GM12878 (cell line): ENCODE results near the gene EEFSEC. TPM values are rescaled to one million over a fixed set of nuclear protein-coding genes. Genes with fewer than 3 reads are reported as not detected.

ENCODE experiments used
- ATAC-seq: fragments of 200-7000 bp; cut with Tn5 transposase; 3 replicates; pipeline ENCODE4 v1.9.1; 2020; ENCODE audit warnings: mild to moderate bottlenecking, moderate library complexity
- BruUV-seq: library from RNA; stranded (reverse); fragments of 400-500 nt; replicated peaks from 2 replicates; lab custom pipeline; 2021; lab: Mats Ljungman, UMichigan
- CTCF ChIA-PET: fragments of 300-600 bp; sonication (Branson Sonifier 250); formaldehyde crosslinking; extraction: SDS; loops from one replicate; lab custom pipeline; 2021; ENCODE audit warnings: inconsistent platforms; lab: Yijun Ruan, JAX
- POLR2A ChIA-PET: fragments of 350-600 bp; formaldehyde crosslinking; extraction: SDS; loops from one replicate; lab custom pipeline; 2021; ENCODE audit warnings: inconsistent platforms; lab: Charles Lee
- RAD21 ChIA-PET: fragments of 300-600 bp; sonication (Branson Sonifier 250); formaldehyde crosslinking; loops from one replicate; lab custom pipeline; 2023; ENCODE audit warnings: antibody characterized with exemption; ENCODE audit not compliant: unreplicated experiment; lab: Charles Lee
- SMC1A ChIA-PET: fragments of 300-600 bp; sonication (Branson Sonifier 250); formaldehyde crosslinking; loops from one replicate; lab custom pipeline; 2023; ENCODE audit not compliant: unreplicated experiment, uncharacterized antibody; lab: Charles Lee
- DNase-seq: peaks from one replicate; pipeline ENCODE4 v3.0.0-alpha.2; 2011; ENCODE audit warnings: low read depth, low spot score
- FAIRE-seq: peaks from 3 replicates; lab custom pipeline; 2011; peaks lifted over from hg19 to GRCh38; lab: Jason Lieb, UNC
- H2AFZ ChIP-seq: 2 replicates; pipeline ENCODE4 v1.6.0; 2011; ENCODE audit warnings: low read depth, low read length, control low read depth; ENCODE audit not compliant: control insufficient read depth
- H3K27ac ChIP-seq: 2 replicates; pipeline ENCODE4 v1.5.1; 2011; ENCODE audit warnings: control low read depth; ENCODE audit not compliant: control insufficient read depth, insufficient read depth
- H3K27me3 ChIP-seq, 2 experiments: replicated peaks in 1 of 2; 2 replicates each; pipeline versions ENCODE4 v1.6.0 to v1.6.1; 2011; ENCODE audit warnings: low read length in 1 of 2; ENCODE audit not compliant: control insufficient read depth in 2 of 2, insufficient read depth in 2 of 2
- H3K36me3 ChIP-seq, 2 experiments: 2 replicates each; pipeline ENCODE4 v1.5.1; 2011; ENCODE audit warnings: low read length in 1 of 2; ENCODE audit not compliant: control insufficient read depth in 2 of 2, insufficient read depth in 2 of 2
- H3K4me1 ChIP-seq: 2 replicates; pipeline ENCODE4 v1.6.1; 2011; ENCODE audit warnings: mild to moderate bottlenecking, low read length, moderate library complexity, mixed read lengths; ENCODE audit not compliant: control insufficient read depth, insufficient read depth
- H3K4me2 ChIP-seq: 2 replicates; pipeline ENCODE4 v1.6.0; 2011; ENCODE audit warnings: control low read depth; ENCODE audit not compliant: control insufficient read depth, insufficient read depth
- H3K4me3 ChIP-seq: fragments of 200-600 bp; sonication (generic); 2 replicates; pipeline ENCODE4 v1.5.1; 2016
- H3K79me2 ChIP-seq: 2 replicates; pipeline ENCODE4 v1.6.0; 2011; ENCODE audit warnings: low read length; ENCODE audit not compliant: control insufficient read depth, insufficient read depth
- H3K9ac ChIP-seq: 2 replicates; pipeline ENCODE4 v1.8.0; 2011; ENCODE audit warnings: low read length, control low read depth, mixed read lengths; ENCODE audit not compliant: control insufficient read depth, insufficient read depth
- H3K9me3 ChIP-seq: replicated peaks from 3 replicates; pipeline ENCODE4 v1.5.1; 2011; ENCODE audit warnings: mild to moderate bottlenecking, low read length; ENCODE audit not compliant: control insufficient read depth, insufficient read depth
- H4K20me1 ChIP-seq: 2 replicates; pipeline ENCODE4 v1.6.0; 2011; ENCODE audit not compliant: control insufficient read depth, insufficient read depth
- ASH2L ChIP-seq: fragments of 300-600, 200-600 bp; sonication (generic); IDR thresholded peaks from 2 replicates; pipeline ENCODE4 v1.6.1; 2017; ENCODE audit warnings: low read depth, mild to moderate bottlenecking, borderline replicate concordance
- ATF3 ChIP-seq: IDR thresholded peaks from 2 replicates; pipeline ENCODE4 v1.6.1; 2011; ENCODE audit warnings: low read depth, mild to moderate bottlenecking, low read length, moderate library complexity, borderline replicate concordance; ENCODE audit errors: extremely low read depth
- ESRRA ChIP-seq: IDR thresholded peaks from 2 replicates; pipeline ENCODE4 v1.6.1; 2012; ENCODE audit warnings: mild to moderate bottlenecking, low read length, improper control_type of control experiment
- FOXK2 ChIP-seq: fragments of 450-650 bp; IDR thresholded peaks from 2 replicates; pipeline ENCODE4 v1.6.1; 2017; ENCODE audit warnings: mild to moderate bottlenecking, moderate library complexity
- JUNB ChIP-seq: IDR thresholded peaks from 2 replicates; pipeline ENCODE4 v1.6.1; 2016; ENCODE audit warnings: antibody characterized with exemption, mild to moderate bottlenecking
- KLF5 ChIP-seq: fragments of 450-650 bp; IDR thresholded peaks from 2 replicates; pipeline ENCODE4 v1.6.1; 2014; ENCODE audit warnings: mild to moderate bottlenecking; ENCODE audit not compliant: partially characterized antibody
- NFIC ChIP-seq: IDR thresholded peaks from 2 replicates; pipeline ENCODE4 v1.6.1; 2012; ENCODE audit warnings: low read depth, mild to moderate bottlenecking, inconsistent platforms, low read length, moderate library complexity
- NFYB ChIP-seq: IDR thresholded peaks from 2 replicates; pipeline ENCODE4 v1.6.1; 2011; ENCODE audit warnings: low read depth, mild to moderate bottlenecking, low read length, improper control_type of control experiment, moderate library complexity; ENCODE audit not compliant: insufficient read depth
- NR2C2 ChIP-seq: IDR thresholded peaks from 2 replicates; pipeline ENCODE4 v1.6.1; 2011; ENCODE audit warnings: borderline replicate concordance, low read depth; ENCODE audit not compliant: control insufficient read depth, insufficient read length
- POLR2AphosphoS2 ChIP-seq: IDR thresholded peaks from 2 replicates; pipeline ENCODE4 v1.6.1; 2011; ENCODE audit warnings: low read depth, mild to moderate bottlenecking, low read length, improper control_type of control experiment, moderate library complexity
- SIX5 ChIP-seq: IDR thresholded peaks from 2 replicates; pipeline ENCODE4 v1.6.1; 2011; ENCODE audit warnings: mild to moderate bottlenecking, low read depth, low read length, moderate library complexity; ENCODE audit not compliant: severe bottlenecking
- SMARCA5 ChIP-seq: fragments of 450-650 bp; IDR thresholded peaks from 2 replicates; pipeline ENCODE4 v1.6.1; 2017; ENCODE audit warnings: mild to moderate bottlenecking
- SP1 ChIP-seq: IDR thresholded peaks from one replicate; pipeline ENCODE4 v1.6.1; 2011; ENCODE audit warnings: low read depth, low read length
- SPI1 ChIP-seq: IDR thresholded peaks from 2 replicates; pipeline ENCODE4 v1.6.1; 2011; ENCODE audit warnings: low read depth, mild to moderate bottlenecking, low read length, moderate library complexity, borderline replicate concordance; ENCODE audit not compliant: insufficient read depth
- STAT3 ChIP-seq: IDR thresholded peaks from 2 replicates; pipeline ENCODE4 v1.6.1; 2011; ENCODE audit warnings: low read depth, low read length, improper control_type of control experiment
- ZNF207 ChIP-seq: fragments of 450-650 bp; IDR thresholded peaks from 2 replicates; pipeline ENCODE4 v1.6.1; 2014; ENCODE audit warnings: antibody characterized with exemption, mild to moderate bottlenecking, borderline replicate concordance
- ZNF622 ChIP-seq: fragments of 450-650 bp; IDR thresholded peaks from 2 replicates; pipeline ENCODE4 v1.6.1; 2017; ENCODE audit warnings: mild to moderate bottlenecking, inconsistent platforms
- WGBS: methylation state at CpG from one replicate; pipeline ENCODE4 v1.1.6; 2016; ENCODE audit warnings: low lambda C conversion rate; ENCODE audit not compliant: insufficient replicate concordance, insufficient coverage; ENCODE audit errors: missing lambda C conversion rate; 5-methylcytosine and 5-hydroxymethylcytosine counted together
- in situ Hi-C: fragments of 300-500 bp; cut with MboI; formaldehyde crosslinking; loops from 9 replicates; pipeline ENCODE4 v1.14.3; 2018; ENCODE audit warnings: mixed read lengths
- intact Hi-C: fragments of 100-400 bp; cut with micrococcal nuclease; formaldehyde crosslinking; loops from one replicate; pipeline ENCODE4 v1.14.2; 2022; ENCODE audit not compliant: unreplicated experiment
- polyA plus RNA-seq, 11 experiments: library from polyadenylated mRNA; depleted of rRNA in 4 of 11; unstranded in 6 of 11; stranded (reverse) in 5 of 11; fragments of >200 nt; fragmentation: Nextera tagmentation in 4 of 11; fragmentation: Illumina TruSeq in 1 of 11; extraction: Ambion mirVana in 4 of 11; extraction: Trizol in 1 of 11; gene quantifications; 1 replicate in 1 of 11; 2 replicates in 10 of 11; pipeline versions ENCODE4 v1.2.1 to v1.2.3, GENCODE V29; 2011 to 2016; ENCODE audit warnings: inconsistent platforms in 2 of 11, missing spikeins in 2 of 11, low read depth in 1 of 11
- total RNA-seq, 4 experiments: library from RNA; depleted of rRNA in 3 of 4; stranded (reverse); fragments of >200 nt in 3 of 4; fragmentation: Illumina TruSeq in 1 of 4; extraction: Trizol in 1 of 4; gene quantifications; 2 replicates each; pipeline versions ENCODE4 v1.2.1 to v1.2.3, GENCODE V29; 2013 to 2021

The EEFSEC gene
- total and polyA plus RNA-seq, 10 of the 15 experiments (the other 5 are each of a cell fraction or from before 2014, with no cell fraction given), result 0.29 to 29.1 (median 16.1) TPM

- no peak for TF ChIP-seq ATF3
- TF ChIP-seq ZNF622, result no peak
- no peak for TF ChIP-seq ZNF207
- no peak for TF ChIP-seq POLR2AphosphoS2
Measured at GRCh38 chr3:128429751-128430150, 276.5 kb downstream of the EEFSEC start (continued).

GRCh38 chr3:128430301-128430700 lies 277.0 kb downstream of the EEFSEC start:
- no peaks in the 10 kb centered on the region for H3K36me3 ChIP-seq
- BruUV-seq, result no TSS peak
- POLR2A ChIA-PET, result no interaction called here
- TF ChIP-seq SIX5 (no peak), NFIC (no peak), STAT3 (no peak), KLF5 (no peak), ASH2L (no peak), NFYB (no peak), ESRRA (no peak), FOXK2 (no peak), SP1 (no peak), SMARCA5 (no peak), NR2C2 (no peak), JUNB (no peak), SPI1 (no peak)
- TF ChIP-seq, all 136 proteins: peak for 0
- no peak for DNase-seq
- 51% methylated on average over 10 of the region's 10 CpGs for WGBS
- Histone ChIP-seq H3K4me3 (no peak overlapping the region), H3K4me1 (no peaks in the 10 kb centered on the region), H3K9me3 (no peaks in the 10 kb centered on the region), H2AFZ (no peak overlapping the region), H3K4me2 (no peak overlapping the region), H4K20me1 (no peaks in the 10 kb centered on the region), H3K9ac (no peak overlapping the region), H3K79me2 (no peaks in the 10 kb centered on the region), H3K27ac (no peak overlapping the region), H3K27me3 (peaks cover 2 to 10% of the 10 kb centered on the region in 2 experiments)
- intact Hi-C loops (no loop called here), in situ Hi-C loops (no loop called here)
- no peak for FAIRE-seq
- SMC1A ChIA-PET, result no interaction called here
- no peak for ATAC-seq
- RAD21 ChIA-PET, result no interaction called here
- CTCF ChIA-PET, result no interaction called here
